Natural killer cell (primary cell): ENCODE results near the gene HUS1B. TPM values are rescaled to one million over a fixed set of nuclear protein-coding genes. Genes with fewer than 3 reads are reported as not detected.

ENCODE experiments used
- ATAC-seq, 3 donors: fragments of 150-1000 bp in 2 of 3; fragments of 200-7000 bp in 1 of 3; cut with Tn5 transposase; 1 replicate in 1 of 3; 2 replicates in 2 of 3; pipeline ENCODE4 v1.10.0; 2021; ENCODE audit warnings: mild to moderate bottlenecking in 2 of 3, moderate library complexity in 2 of 3
- DNase-seq, 2 donors: peaks; one replicate each; pipeline versions ENCODE4 v3.0.0 to v3.0.0-alpha.2; 2013 to 2021; ENCODE audit warnings: mixed read lengths in 1 of 2
- H3K27ac ChIP-seq: one replicate; pipeline ENCODE4 v1.5.1; 2013; ENCODE audit warnings: mild to moderate bottlenecking, low read length
- H3K27me3 ChIP-seq: one replicate; pipeline ENCODE4 v1.6.1; 2013; ENCODE audit warnings: low read length; ENCODE audit not compliant: control insufficient read depth, insufficient read depth
- H3K36me3 ChIP-seq: one replicate; pipeline ENCODE4 v1.6.1; 2013; ENCODE audit warnings: low read length; ENCODE audit not compliant: control insufficient read depth, insufficient read depth
- H3K4me1 ChIP-seq: one replicate; pipeline ENCODE4 v1.6.1; 2013; ENCODE audit warnings: low read length; ENCODE audit not compliant: control insufficient read depth, insufficient read depth
- H3K4me3 ChIP-seq: one replicate; pipeline ENCODE4 v1.5.1; 2013; ENCODE audit warnings: low read length
- H3K9me3 ChIP-seq: one replicate; pipeline ENCODE4 v1.6.1; 2013; ENCODE audit warnings: low read length; ENCODE audit not compliant: control insufficient read depth, insufficient read depth
- H3K27ac Mint-ChIP-seq, 2 donors: one replicate each; pipeline ENCODE4 v1.8.0; 2022; ENCODE audit warnings: mild to moderate bottlenecking in 2 of 2, mixed read lengths in 2 of 2, moderate library complexity in 1 of 2
- H3K27me3 Mint-ChIP-seq, 2 donors: one replicate each; pipeline ENCODE4 v1.8.0; 2022; ENCODE audit warnings: low read depth in 2 of 2, mixed read lengths in 2 of 2
- H3K36me3 Mint-ChIP-seq: one replicate; pipeline ENCODE4 v1.8.0; 2022; ENCODE audit warnings: mixed read lengths
- H3K4me1 Mint-ChIP-seq, 2 donors: one replicate each; pipeline ENCODE4 v1.8.0; 2022; ENCODE audit warnings: mixed read lengths in 2 of 2
- H3K4me3 Mint-ChIP-seq: one replicate; pipeline ENCODE4 v1.8.0; 2022; ENCODE audit warnings: mild to moderate bottlenecking, moderate library complexity, mixed read lengths
- H3K9me3 Mint-ChIP-seq, 2 donors: one replicate each; pipeline ENCODE4 v1.8.0; 2022; ENCODE audit warnings: mixed read lengths in 2 of 2
- WGBS: methylation state at CpG from one replicate; pipeline ENCODE4 v1.1.7; 2013; ENCODE audit warnings: missing lambda C conversion rate; ENCODE audit not compliant: insufficient coverage; 5-methylcytosine and 5-hydroxymethylcytosine counted together
- intact Hi-C: fragments of 100-400 bp; cut with micrococcal nuclease; formaldehyde crosslinking; loops from one replicate; pipeline ENCODE4 v1.14.2; 2022
- total RNA-seq, 4 donors: library from RNA; stranded (reverse); fragments of 120-200 nt in 1 of 4; gene quantifications; one replicate each; pipeline versions ENCODE4 v1.2.3 to v1.2.4, GENCODE V29; 2013 to 2022
- TF ChIP-seq, protein P1 (sequence below): fragments of 200-600 bp; IDR thresholded peaks from one replicate; pipeline ENCODE4 v1.8.0; 2022; ENCODE audit warnings: antibody characterized with exemption

HUS1B gene
- total RNA-seq, 3 donors from 2014 or later (not counting 1 experiment from before 2014, with no cell fraction given), result 1.5 to 3.4 (median 2.8) TPM

DNA sequence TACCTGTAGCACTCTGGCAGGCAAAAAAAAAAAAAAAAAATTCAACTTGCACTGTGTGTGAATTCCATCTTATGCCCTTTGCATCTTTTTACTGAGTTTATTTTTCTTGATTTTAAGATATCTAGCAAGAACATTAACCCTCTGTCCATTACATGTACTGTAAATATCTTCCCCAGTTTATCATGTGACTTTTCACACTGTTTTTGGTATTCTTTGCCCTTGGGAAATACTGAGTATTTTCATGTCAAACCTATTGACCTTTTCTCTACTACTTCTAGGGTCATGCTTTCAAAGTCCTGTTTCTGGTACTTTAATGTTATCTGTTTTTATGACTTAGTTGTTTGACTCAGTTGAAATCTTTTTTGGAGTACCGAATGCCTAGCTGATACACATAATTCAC is 843 bp upstream of the HUS1B start:
- TF ChIP-seq, protein P1, sequence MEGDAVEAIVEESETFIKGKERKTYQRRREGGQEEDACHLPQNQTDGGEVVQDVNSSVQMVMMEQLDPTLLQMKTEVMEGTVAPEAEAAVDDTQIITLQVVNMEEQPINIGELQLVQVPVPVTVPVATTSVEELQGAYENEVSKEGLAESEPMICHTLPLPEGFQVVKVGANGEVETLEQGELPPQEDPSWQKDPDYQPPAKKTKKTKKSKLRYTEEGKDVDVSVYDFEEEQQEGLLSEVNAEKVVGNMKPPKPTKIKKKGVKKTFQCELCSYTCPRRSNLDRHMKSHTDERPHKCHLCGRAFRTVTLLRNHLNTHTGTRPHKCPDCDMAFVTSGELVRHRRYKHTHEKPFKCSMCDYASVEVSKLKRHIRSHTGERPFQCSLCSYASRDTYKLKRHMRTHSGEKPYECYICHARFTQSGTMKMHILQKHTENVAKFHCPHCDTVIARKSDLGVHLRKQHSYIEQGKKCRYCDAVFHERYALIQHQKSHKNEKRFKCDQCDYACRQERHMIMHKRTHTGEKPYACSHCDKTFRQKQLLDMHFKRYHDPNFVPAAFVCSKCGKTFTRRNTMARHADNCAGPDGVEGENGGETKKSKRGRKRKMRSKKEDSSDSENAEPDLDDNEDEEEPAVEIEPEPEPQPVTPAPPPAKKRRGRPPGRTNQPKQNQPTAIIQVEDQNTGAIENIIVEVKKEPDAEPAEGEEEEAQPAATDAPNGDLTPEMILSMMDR, result no peak
- peak overlapping the region in 1 of 2 donors; percentile 28 for H3K27ac Mint-ChIP-seq
- WGBS, result 88% methylated on average over 1 of the region's 1 CpG
- DNase-seq (no peak), ATAC-seq (no peak)
- H3K36me3 Mint-ChIP-seq, result no peaks in the 10 kb centered on the region
- intact Hi-C loops, result no loop called here
- H3K36me3 ChIP-seq, result peaks cover 2% of the 10 kb centered on the region
- H3K9me3 ChIP-seq, result no peaks in the 10 kb centered on the region
- H3K4me3 Mint-ChIP-seq, result no peak overlapping the region
- H3K27me3 Mint-ChIP-seq, result no peaks in the 10 kb centered on the region
- no peaks in the 10 kb centered on the region for H3K27me3 ChIP-seq
- peaks cover 57 to 59% of the 10 kb centered on the region in 2 donors for H3K4me1 Mint-ChIP-seq
- no peaks in the 10 kb centered on the region for H3K9me3 Mint-ChIP-seq
- peaks cover 9% of the 10 kb centered on the region for H3K4me1 ChIP-seq
- H3K27ac ChIP-seq, result no peak overlapping the region
- no peak overlapping the region for H3K4me3 ChIP-seq

DNA sequence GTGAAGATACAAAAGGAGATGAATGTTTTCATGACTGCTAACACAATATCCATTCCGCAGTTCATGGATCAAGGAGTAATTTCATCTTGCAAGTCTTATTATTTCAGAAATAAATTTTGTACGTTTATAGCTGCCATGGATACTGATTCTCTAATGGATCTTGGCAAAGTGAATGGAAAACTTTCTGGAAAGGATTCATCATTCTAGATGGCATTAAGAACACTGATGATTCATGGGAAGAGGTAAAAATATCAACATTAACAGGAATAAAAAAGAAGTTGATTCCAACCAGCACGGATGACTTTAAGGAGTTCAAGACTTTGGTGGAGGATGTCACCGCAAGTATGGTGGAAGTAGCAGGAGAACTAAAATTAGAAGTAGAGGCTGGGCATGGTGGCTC is 2.8 kb downstream of the HUS1B start:
- Histone ChIP-seq H3K4me1 (no peaks in the 10 kb centered on the region), H3K27ac (no peak overlapping the region), H3K9me3 (no peaks in the 10 kb centered on the region), H3K27me3 (no peaks in the 10 kb centered on the region), H3K4me3 (no peak overlapping the region), H3K36me3 (peaks cover 2% of the 10 kb centered on the region)
- no peak for ATAC-seq
- WGBS, result 96% methylated on average over 3 of the region's 4 CpGs
- H3K27ac Mint-ChIP-seq, result no peak overlapping the region
- no peaks in the 10 kb centered on the region for H3K36me3 Mint-ChIP-seq
- intact Hi-C loops, result no loop called here
- no peaks in the 10 kb centered on the region for H3K9me3 Mint-ChIP-seq
- no peaks in the 10 kb centered on the region for H3K27me3 Mint-ChIP-seq
- DNase-seq, result no peak
- TF ChIP-seq, protein P1, result no peak
- H3K4me1 Mint-ChIP-seq, result peaks cover 24 to 28% of the 10 kb centered on the region in 2 donors
- no peak overlapping the region for H3K4me3 Mint-ChIP-seq

DNA sequence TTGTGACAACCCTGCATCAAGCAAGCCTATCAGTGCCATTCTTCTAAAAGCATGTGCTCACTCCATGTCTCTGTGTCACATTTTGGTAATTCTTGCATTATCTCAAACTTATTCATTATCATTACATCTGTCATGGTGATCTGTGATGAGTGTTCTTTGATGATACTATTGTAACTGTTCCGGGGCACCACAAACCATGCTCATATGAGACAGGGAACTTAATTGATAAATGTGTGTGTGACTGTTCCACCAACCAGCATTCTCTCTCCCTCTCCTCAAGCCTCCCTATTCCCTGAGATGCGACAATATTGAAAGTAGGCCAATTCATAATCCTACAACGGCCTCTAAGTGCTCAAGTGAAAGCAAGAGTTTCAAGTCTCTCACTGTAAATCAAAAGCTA is 4.0 kb downstream of the HUS1B start:
- H3K4me3 Mint-ChIP-seq, result no peak overlapping the region
- Histone ChIP-seq H3K27ac (no peak overlapping the region), H3K4me1 (no peaks in the 10 kb centered on the region), H3K9me3 (no peaks in the 10 kb centered on the region), H3K36me3 (peaks cover 2% of the 10 kb centered on the region), H3K4me3 (no peak overlapping the region), H3K27me3 (no peaks in the 10 kb centered on the region)
- ATAC-seq (no peak), DNase-seq (no peak)
- H3K9me3 Mint-ChIP-seq, result no peaks in the 10 kb centered on the region
- TF ChIP-seq, protein P1, result no peak
- 79% methylated on average over 2 of the region's 3 CpGs for WGBS
- H3K27me3 Mint-ChIP-seq, result no peaks in the 10 kb centered on the region
- H3K36me3 Mint-ChIP-seq, result no peaks in the 10 kb centered on the region
- intact Hi-C loops, result no loop called here
- peaks cover 16 to 21% of the 10 kb centered on the region in 2 donors for H3K4me1 Mint-ChIP-seq
- H3K27ac Mint-ChIP-seq, result no peak overlapping the region

DNA sequence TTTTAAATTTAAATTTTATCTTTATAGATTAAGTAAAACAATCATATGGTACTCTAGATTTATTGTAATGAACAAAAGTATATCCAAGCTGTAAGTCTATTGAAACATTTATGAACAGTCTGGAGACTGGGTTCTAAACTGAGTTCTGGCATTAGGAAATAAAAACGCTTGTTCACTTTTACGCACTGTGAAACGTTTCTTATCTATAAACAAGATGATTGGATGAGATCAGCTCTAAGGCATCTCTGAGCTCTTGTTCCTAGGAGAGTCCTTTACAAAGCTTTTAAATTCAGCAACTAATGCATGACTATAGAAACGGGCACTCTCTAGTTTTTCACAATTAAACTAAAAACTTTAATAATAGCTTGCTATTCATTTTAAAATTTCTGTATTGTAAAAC is 6.8 kb downstream of the HUS1B start:
- no peak overlapping the region for H3K27ac Mint-ChIP-seq
- no peak overlapping the region for H3K4me3 ChIP-seq
- DNase-seq (no peak), ATAC-seq (no peak)
- no peaks in the 10 kb centered on the region for H3K9me3 ChIP-seq
- peaks cover 28 to 31% of the 10 kb centered on the region in 2 donors for H3K4me1 Mint-ChIP-seq
- no peaks in the 10 kb centered on the region for H3K27me3 Mint-ChIP-seq
- no peak overlapping the region for H3K4me3 Mint-ChIP-seq
- no peak overlapping the region for H3K27ac ChIP-seq
- H3K4me1 ChIP-seq, result no peaks in the 10 kb centered on the region
- 93% methylated on average over 3 of the region's 4 CpGs for WGBS
- H3K9me3 Mint-ChIP-seq, result no peaks in the 10 kb centered on the region
- intact Hi-C loops, result no loop called here
- TF ChIP-seq, protein P1, result no peak
- no peaks in the 10 kb centered on the region for H3K27me3 ChIP-seq
- H3K36me3 ChIP-seq, result no peaks in the 10 kb centered on the region
- no peaks in the 10 kb centered on the region for H3K36me3 Mint-ChIP-seq
